GDM1 (cell line): ENCODE data around the gene POLR2L.

Experiments
- DNase-seq: peaks from one replicate; lab custom pipeline; 2025; lab: John Stamatoyannopoulos, UW

Gene POLR2L

GRCh38 chr11:838441-839279, 3.7 kb downstream of the POLR2L start:
- DNase-seq = no peak

GRCh38 chr11:837990-838307, 4.4 kb downstream of the POLR2L start:
- DNase-seq = no peak

- no peak for DNase-seq
Observed at GRCh38 chr11:837189-837989, 4.9 kb downstream of the POLR2L start.

GRCh38 chr11:836700-837099, 5.6 kb downstream of the POLR2L start:
- DNase-seq = no peak

GRCh38 chr11:836274-836673, 6.1 kb downstream of the POLR2L start:
- DNase-seq = no peak

- DNase-seq = no peak
Observed at GRCh38 chr11:834371-835316, 7.7 kb downstream of the POLR2L start.

- no peak for DNase-seq
Observed at GRCh38 chr11:833849-834311, 8.4 kb downstream of the POLR2L start.

- DNase-seq = no peak
Observed at GRCh38 chr11:833114-833791, 9.1 kb downstream of the POLR2L start.

- DNase-seq = peak; percentile 44
Observed at GRCh38 chr11:832529-833113, 9.7 kb downstream of the POLR2L start, which contains the start of gene CD151. Gene CD151, plus strand, starts transcription at chr11:832952. Its CDS starts 3,118 bp downstream, at chr11:836070.

- DNase-seq = no peak
Observed at GRCh38 chr11:831961-832528, 10.3 kb downstream of the POLR2L start.

- DNase-seq = no peak
Observed at GRCh38 chr11:831118-831864, 11.0 kb downstream of the POLR2L start.

- no peak for DNase-seq
Observed at GRCh38 chr11:830295-831117, 11.8 kb downstream of the POLR2L start.

- DNase-seq = no peak
Observed at GRCh38 chr11:829847-830294, 12.5 kb downstream of the POLR2L start.

- DNase-seq = no peak
Observed at GRCh38 chr11:829176-829846, 13.0 kb downstream of the POLR2L start.

- DNase-seq = peak; percentile 42
Observed at GRCh38 chr11:828506-829175, 13.7 kb downstream of the POLR2L start.

GRCh38 chr11:827897-828192, 14.5 kb downstream of the POLR2L start, which contains the start of gene CRACR2B:
Gene CRACR2B, plus strand, starts transcription at chr11:827919. Its CDS starts 689 bp downstream, at chr11:828608.
- DNase-seq = no peak

GRCh38 chr11:827146-827896, 15.0 kb downstream of the POLR2L start:
- DNase-seq = no peak
